ENCODE results near the gene METTL8.

METTL8 gene

GRCh38 chr2:171309455-171310286, 124.1 kb downstream of the METTL8 start:
- Histone ChIP-seq H4K20me1 (no peaks in the 10 kb centered on the region), H3K4me2 (no peak overlapping the region), H3K4me1 (no peaks in the 10 kb centered on the region), H3K9me3 (replicated peaks in 1 of 11) (peaks cover 23 to 40% (median 34%) of the 10 kb centered on the region in 11 experiments), H3K4me3 (no peak overlapping the region), H3K36me3 (peaks cover 0 to 14% (median 5%) of the 10 kb centered on the region in 11 experiments; a peak in 9 of 22 replicates), H3K9ac (no peak overlapping the region), H3K27ac (no peak overlapping the region), H3K27me3 (no peaks in the 10 kb centered on the region)
- TF ChIP-seq Cebpa-rat (IDR thresholded peaks at IDR 0.05): no peak

GRCh38 chr2:171308280-171309054, 125.3 kb downstream of the METTL8 start:
- Histone ChIP-seq H3K36me3 (peaks cover 0 to 14% (median 5%) of the 10 kb centered on the region in 11 experiments; a peak in 9 of 22 replicates), H3K4me3 (no peak overlapping the region), H3K27ac (no peak overlapping the region), H4K20me1 (no peaks in the 10 kb centered on the region), H3K27me3 (no peaks in the 10 kb centered on the region), H3K9ac (no peak overlapping the region), H3K4me1 (no peaks in the 10 kb centered on the region), H3K9me3 (replicated peaks in 1 of 11) (peaks cover 23 to 35% (median 30%) of the 10 kb centered on the region in 11 experiments), H3K4me2 (no peak overlapping the region)
- no peak for TF ChIP-seq Cebpa-rat (IDR thresholded peaks at IDR 0.05)

- Histone ChIP-seq H3K4me1 (no peaks in the 10 kb centered on the region), H3K27me3 (no peaks in the 10 kb centered on the region)
Observed at GRCh38 chr2:171307560-171307959, 126.2 kb downstream of the METTL8 start.

GRCh38 chr2:171297956-171298355, 135.8 kb downstream of the METTL8 start:
- no peak overlapping the region for H3K27ac ChIP-seq
- no peak overlapping the region for H3K4me2 ChIP-seq
- no peaks in the 10 kb centered on the region for H3K36me3 ChIP-seq
- H3K27me3 ChIP-seq: no peaks in the 10 kb centered on the region
- no peak overlapping the region for H3K4me3 ChIP-seq
- no peaks in the 10 kb centered on the region for H3K4me1 ChIP-seq
- H3K9me3 ChIP-seq (replicated peaks in 1 of 11): peaks cover 0 to 5% (median 0%) of the 10 kb centered on the region in 11 experiments; a peak in 1 of 22 replicates
- TF ChIP-seq Cebpa-rat (IDR thresholded peaks at IDR 0.05): no peak
- no peaks in the 10 kb centered on the region for H4K20me1 ChIP-seq
- H3K9ac ChIP-seq: no peak overlapping the region

More at GRCh38 chr2:171307560-171307959, 126.2 kb downstream of the METTL8 start:
- Histone ChIP-seq H3K9ac (no peak overlapping the region), H3K4me2 (no peak overlapping the region), H3K36me3 (peaks cover 0 to 10% (median 5%) of the 10 kb centered on the region in 11 experiments; a peak in 9 of 22 replicates), H4K20me1 (no peaks in the 10 kb centered on the region), H3K9me3 (replicated peaks in 1 of 11) (peaks cover 16 to 26% (median 22%) of the 10 kb centered on the region in 11 experiments), H3K4me3 (no peak overlapping the region), H3K27ac (no peak overlapping the region)
- TF ChIP-seq Cebpa-rat (IDR thresholded peaks at IDR 0.05): no peak

GRCh38 chr2:171294608-171295007, 139.2 kb downstream of the METTL8 start:
- no peak for TF ChIP-seq Cebpa-rat (IDR thresholded peaks at IDR 0.05)
- H3K36me3 ChIP-seq: no peaks in the 10 kb centered on the region
- no peaks in the 10 kb centered on the region for H3K4me1 ChIP-seq
- H4K20me1 ChIP-seq: no peaks in the 10 kb centered on the region
- H3K4me3 ChIP-seq: no peak overlapping the region
- H3K27me3 ChIP-seq: no peaks in the 10 kb centered on the region
- no peak overlapping the region for H3K9ac ChIP-seq
- peaks cover 0 to 5% (median 0%) of the 10 kb centered on the region in 11 experiments; a peak in 1 of 22 replicates for H3K9me3 ChIP-seq (replicated peaks in 1 of 11)
- H3K4me2 ChIP-seq: no peak overlapping the region
- no peak overlapping the region for H3K27ac ChIP-seq

GRCh38 chr2:171293661-171294060, 140.1 kb downstream of the METTL8 start:
- TF ChIP-seq Cebpa-rat (IDR thresholded peaks at IDR 0.05): no peak
- Histone ChIP-seq H3K9ac (no peak overlapping the region), H3K4me1 (no peaks in the 10 kb centered on the region), H3K27me3 (no peaks in the 10 kb centered on the region), H3K27ac (no peak overlapping the region), H3K4me2 (no peak overlapping the region), H3K36me3 (no peaks in the 10 kb centered on the region), H3K9me3 (replicated peaks in 1 of 11) (peaks cover 0 to 5% (median 0%) of the 10 kb centered on the region in 11 experiments; a peak in 1 of 22 replicates), H3K4me3 (no peak overlapping the region), H4K20me1 (no peaks in the 10 kb centered on the region)

- H3K4me3 ChIP-seq: no peak overlapping the region
- H3K9ac ChIP-seq: no peak overlapping the region
- H4K20me1 ChIP-seq: no peaks in the 10 kb centered on the region
- H3K4me2 ChIP-seq: no peak overlapping the region
- no peaks in the 10 kb centered on the region for H3K27me3 ChIP-seq
- H3K36me3 ChIP-seq: no peaks in the 10 kb centered on the region
- H3K4me1 ChIP-seq: peaks cover 0 to 10% (median 0%) of the 10 kb centered on the region in 10 experiments; a peak in 2 of 20 replicates
- TF ChIP-seq Cebpa-rat (IDR thresholded peaks at IDR 0.05): no peak
- H3K9me3 ChIP-seq (replicated peaks in 1 of 11): peaks cover 0 to 5% (median 0%) of the 10 kb centered on the region in 11 experiments; a peak in 1 of 22 replicates
- no peak overlapping the region for H3K27ac ChIP-seq
Observed at GRCh38 chr2:171289991-171290390, 143.8 kb downstream of the METTL8 start.

GRCh38 chr2:171289316-171289715, 144.5 kb downstream of the METTL8 start:
- no peaks in the 10 kb centered on the region for H4K20me1 ChIP-seq
- no peak overlapping the region for H3K27ac ChIP-seq

GRCh38 chr2:171287611-171288010, 146.2 kb downstream of the METTL8 start:
- H3K4me1 ChIP-seq: peaks cover 0 to 10% (median 0%) of the 10 kb centered on the region in 10 experiments; a peak in 2 of 20 replicates
- H3K4me3 ChIP-seq: no peak overlapping the region
- no peak overlapping the region for H3K9ac ChIP-seq
- no peak overlapping the region for H3K27ac ChIP-seq
- no peaks in the 10 kb centered on the region for H3K36me3 ChIP-seq
- no peaks in the 10 kb centered on the region for H4K20me1 ChIP-seq
- H3K27me3 ChIP-seq: no peaks in the 10 kb centered on the region
- 0 out of 22 replicates have a peak overlapping the region, but pooled peaks of 2 of the 11 experiments have one; percentile 0 to 9 for H3K4me2 ChIP-seq
- no peaks in the 10 kb centered on the region for H3K9me3 ChIP-seq (replicated peaks in 1 of 11)
- no peak for TF ChIP-seq Cebpa-rat (IDR thresholded peaks at IDR 0.05)

More at GRCh38 chr2:171289316-171289715, 144.5 kb downstream of the METTL8 start:
- Histone ChIP-seq H3K4me2 (no peak overlapping the region), H3K9me3 (replicated peaks in 1 of 11) (no peaks in the 10 kb centered on the region), H3K27me3 (no peaks in the 10 kb centered on the region), H3K4me1 (peaks cover 0 to 10% (median 0%) of the 10 kb centered on the region in 10 experiments; a peak in 2 of 20 replicates), H3K9ac (no peak overlapping the region), H3K4me3 (no peak overlapping the region), H3K36me3 (no peaks in the 10 kb centered on the region)
- no peak for TF ChIP-seq Cebpa-rat (IDR thresholded peaks at IDR 0.05)
